Activated CD8-positive, alpha-beta memory T cell treated with anti-CD3 and anti-CD28 coated beads, Interleukin-2, amount 50 U/mL, for 4 hours (primary cell): Measurements from ENCODE around the gene IDH2.
A peak's percentile ranks its signal among the peaks of the same experiment; 100 is the strongest.

Experiments used
- DNase-seq: peaks from one replicate; pipeline ENCODE4 v3.0.0-alpha.2; 2020

IDH2 gene

GRCh38 chr15:90040618-90041017 is 61.6 kb downstream of the IDH2 start:
- no peak for DNase-seq

- no peak for DNase-seq
Observed at GRCh38 chr15:90039996-90040395, 62.3 kb downstream of the IDH2 start.

GRCh38 chr15:90038632-90039095 is 63.6 kb downstream of the IDH2 start:
- no peak for DNase-seq

- peak; percentile 30 for DNase-seq
Observed at GRCh38 chr15:90037961-90038631, 64.2 kb downstream of the IDH2 start.

DNA sequence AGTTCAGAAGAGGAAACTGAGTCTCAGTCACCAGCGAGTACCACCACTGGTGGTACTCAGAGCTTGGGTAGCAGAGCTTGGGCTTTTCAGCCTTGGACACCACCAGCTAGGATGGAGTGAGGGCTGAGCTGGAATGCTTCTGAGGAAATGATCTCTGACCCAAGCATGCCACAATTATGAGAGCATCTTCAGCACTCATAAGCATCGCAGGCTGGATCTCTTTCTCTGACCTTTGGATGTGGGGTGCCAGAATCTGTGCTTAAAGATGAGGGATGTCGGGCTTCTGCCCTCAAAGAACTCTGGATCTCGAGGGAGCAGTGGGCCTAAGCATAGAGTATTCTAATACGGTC is 64.8 kb downstream of the IDH2 start:
- DNase-seq = no peak

DNA sequence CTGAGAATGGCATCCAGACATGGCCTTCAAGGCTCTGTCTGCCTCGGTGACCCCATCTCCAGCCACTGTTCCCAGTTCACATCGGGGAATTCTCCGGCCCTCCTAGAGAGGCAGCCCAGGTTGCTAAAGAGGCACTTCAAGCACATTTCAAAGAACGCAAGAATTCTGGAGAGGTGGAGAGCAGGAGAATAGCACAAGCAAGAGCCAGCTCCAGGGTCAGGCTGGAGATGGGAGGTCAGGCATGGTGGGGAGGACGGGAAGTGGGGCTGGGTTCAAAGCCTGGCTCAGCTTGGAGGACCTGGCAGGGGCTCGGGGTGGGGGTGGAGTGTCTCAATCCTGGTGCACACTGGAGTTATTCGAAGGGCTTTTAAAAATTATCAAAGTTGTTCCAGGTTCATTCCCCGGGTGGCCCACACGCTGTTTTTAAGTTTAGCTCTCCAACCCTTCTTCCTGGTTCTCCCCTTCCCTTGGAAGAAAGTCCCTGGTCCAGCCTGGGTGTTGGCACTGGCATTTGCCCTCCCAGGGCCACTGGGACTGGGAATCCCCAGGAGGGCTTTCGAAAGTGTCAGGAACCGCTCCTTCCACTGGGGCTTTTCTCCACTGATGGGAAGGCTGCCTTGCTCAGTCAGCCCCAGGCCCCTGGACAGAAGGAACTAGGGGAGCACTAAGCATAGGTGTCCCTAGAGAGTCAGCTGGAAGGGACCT is 65.3 kb downstream of the IDH2 start:
- no peak for DNase-seq

GRCh38 chr15:90036343-90036742 is 65.9 kb downstream of the IDH2 start:
- DNase-seq = no peak

- DNase-seq = no peak
Observed at GRCh38 chr15:90035840-90036230, 66.4 kb downstream of the IDH2 start.

- no peak for DNase-seq
Observed at GRCh38 chr15:90035095-90035839, 67.0 kb downstream of the IDH2 start.

DNA sequence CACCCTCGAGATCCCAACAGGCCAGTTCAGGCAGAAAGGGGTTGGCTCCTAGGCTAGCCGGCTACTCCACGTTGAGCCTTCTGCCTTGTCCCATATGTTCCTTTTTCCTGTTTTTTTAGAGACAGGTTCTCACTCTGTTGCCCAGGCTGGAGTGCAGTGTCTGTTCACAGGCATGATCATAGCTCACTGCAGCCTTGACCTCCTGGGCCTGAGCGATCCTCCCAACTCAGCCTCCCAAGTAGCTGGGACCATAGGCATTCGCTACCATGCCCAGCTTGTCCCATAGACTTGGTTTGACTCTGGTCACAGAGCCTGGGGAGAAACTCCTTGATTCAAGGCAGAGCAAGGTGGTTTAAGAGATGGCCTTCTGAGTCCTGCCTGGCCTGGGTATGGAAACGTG is 68.8 kb downstream of the IDH2 start:
- no peak for DNase-seq
